Upper lobe of right lung (tissue), 1 donor: Measurements from ENCODE around the gene MAML1. TPM values are rescaled to one million over a fixed set of nuclear protein-coding genes. Genes with fewer than 3 reads are reported as not detected.

Experiments
- ATAC-seq: fragments of 200-7000 bp; cut with Tn5 transposase; one replicate; pipeline ENCODE4 v1.9.1; 2020; ENCODE audit warnings: mild to moderate bottlenecking, moderate library complexity
- DNase-seq: peaks from one replicate; pipeline ENCODE4 v3.0.0-alpha.2; 2020
- H3K27ac ChIP-seq: fragments of 200-600 bp; one replicate; pipeline ENCODE4 v1.8.0; 2022
- H3K27me3 ChIP-seq: fragments of 200-600 bp; one replicate; pipeline ENCODE4 v1.8.0; 2022; ENCODE audit warnings: mild to moderate bottlenecking
- H3K36me3 ChIP-seq: fragments of 200-600 bp; one replicate; pipeline ENCODE4 v1.8.0; 2022
- H3K4me1 ChIP-seq: fragments of 200-600 bp; one replicate; pipeline ENCODE4 v1.8.0; 2022
- H3K4me3 ChIP-seq: fragments of 200-600 bp; one replicate; pipeline ENCODE4 v1.8.0; 2022; ENCODE audit warnings: mild to moderate bottlenecking
- H3K9me3 ChIP-seq: fragments of 200-600 bp; one replicate; pipeline ENCODE4 v1.8.0; 2022
- CTCF ChIP-seq: fragments of 200-600 bp; IDR thresholded peaks from one replicate; pipeline ENCODE4 v1.8.0; 2022; ENCODE audit warnings: antibody characterized with exemption
- intact Hi-C: fragments of 100-400 bp; cut with DNase I; formaldehyde crosslinking; loops from one replicate; pipeline ENCODE4 v1.11.0; 2022
- total RNA-seq: library from RNA; stranded (reverse); fragmentation: NEBNext Ultra II Directional; extraction: Animal tissue kit (Norgen Biotek cat#: 25700); gene quantifications from one replicate; pipeline ENCODE4 v1.2.1, GENCODE V29; 2021
- donor health status: DM: no; HTN: yes; CAD: no; lungs with severe emphysema.

MAML1 gene
- total RNA-seq, 1 donor from 2014 or later: 24.4 TPM

- Histone ChIP-seq H3K4me1 (peaks cover 57% of the 10 kb centered on the region), H3K27me3 (no peaks in the 10 kb centered on the region), H3K4me3 (peak overlapping the region; percentile 100), H3K36me3 (peaks cover 34% of the 10 kb centered on the region), H3K27ac (peak overlapping the region; percentile 97), H3K9me3 (no peaks in the 10 kb centered on the region)
- no peak for TF ChIP-seq CTCF
- DNase-seq (no peak), ATAC-seq (no peak)
- intact Hi-C loops: no loop called here
These were observed 87.5 kb downstream of the MAML1 start for GRCh38 chr5:179820127-179820482.

DNA sequence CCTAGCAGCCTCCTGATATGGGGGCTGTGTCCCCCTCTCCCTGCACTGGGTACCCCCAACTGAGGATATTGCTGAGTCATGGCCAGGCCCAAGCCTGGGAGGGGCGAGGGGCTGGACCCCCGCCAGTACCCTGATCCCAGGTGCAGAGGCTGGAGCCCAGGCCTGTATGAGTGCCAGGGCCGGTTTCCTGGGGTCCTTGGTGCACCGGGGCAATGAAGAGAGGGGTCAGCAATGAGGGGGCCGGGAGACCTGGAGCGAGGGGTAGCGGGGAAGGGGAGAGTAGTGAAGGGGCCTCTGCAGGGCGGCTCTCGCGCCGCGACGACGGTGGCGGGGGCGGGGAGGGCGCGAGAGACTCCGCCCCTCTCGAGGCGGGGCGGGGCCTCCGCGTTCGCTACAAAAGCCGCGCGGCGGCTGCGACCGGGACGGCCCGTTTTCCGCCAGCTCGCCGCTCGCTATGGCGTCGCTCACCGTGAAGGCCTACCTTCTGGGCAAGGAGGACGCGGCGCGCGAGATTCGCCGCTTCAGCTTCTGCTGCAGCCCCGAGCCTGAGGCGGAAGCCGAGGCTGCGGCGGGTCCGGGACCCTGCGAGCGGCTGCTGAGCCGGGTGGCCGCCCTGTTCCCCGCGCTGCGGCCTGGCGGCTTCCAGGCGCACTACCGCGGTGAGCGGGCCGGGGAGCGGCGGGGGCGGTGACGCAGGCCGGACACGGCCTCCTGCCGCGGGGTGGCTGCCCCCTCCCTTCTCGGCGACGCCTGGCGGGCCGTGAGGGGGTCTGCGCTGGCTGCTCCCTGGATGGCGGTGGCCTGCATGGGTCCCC lies 88.1 kb downstream of the MAML1 start, which contains the start of gene SQSTM1:
SQSTM1 (plus strand) TSS at position 423 of the 815 bp plus-strand sequence; CDS start at position 455, 32 bp downstream.
- Histone ChIP-seq H3K9me3 (no peaks in the 10 kb centered on the region), H3K27me3 (no peaks in the 10 kb centered on the region), H3K4me3 (peak within 1 kb of the TSS; percentile 100), H3K36me3 (peaks cover 39% of the 10 kb centered on the region), H3K27ac (peak within 1 kb of the TSS; percentile 97), H3K4me1 (peaks cover 62% of the 10 kb centered on the region)
- DNase-seq (peak; percentile 93), ATAC-seq (peak; percentile 77)
- TF ChIP-seq CTCF: no peak
- intact Hi-C loops: no loop called here

- peaks cover 47% of the 10 kb centered on the region for H3K36me3 ChIP-seq
- peak overlapping the region; percentile 100 for H3K4me3 ChIP-seq
- intact Hi-C loops: no loop called here
These were observed 88.9 kb downstream of the MAML1 start for GRCh38 chr5:179821298-179822058.

GRCh38 chr5:179822059-179822432 lies 89.4 kb downstream of the MAML1 start:
- ATAC-seq (no peak), DNase-seq (no peak)
- Histone ChIP-seq H3K27ac (peak overlapping the region; percentile 1), H3K9me3 (no peaks in the 10 kb centered on the region), H3K4me1 (peaks cover 63% of the 10 kb centered on the region), H3K27me3 (no peaks in the 10 kb centered on the region), H3K4me3 (peak overlapping the region; percentile 100), H3K36me3 (peaks cover 53% of the 10 kb centered on the region)
- intact Hi-C loops: no loop called here
- no peak for TF ChIP-seq CTCF

More at GRCh38 chr5:179821298-179822058, 88.9 kb downstream of the MAML1 start:
- DNase-seq (peak; percentile 97), ATAC-seq (peak; percentile 78)
- Histone ChIP-seq H3K9me3 (no peaks in the 10 kb centered on the region), H3K4me1 (peaks cover 62% of the 10 kb centered on the region), H3K27me3 (no peaks in the 10 kb centered on the region), H3K27ac (peak overlapping the region; percentile 97)
- no peak for TF ChIP-seq CTCF

DNA sequence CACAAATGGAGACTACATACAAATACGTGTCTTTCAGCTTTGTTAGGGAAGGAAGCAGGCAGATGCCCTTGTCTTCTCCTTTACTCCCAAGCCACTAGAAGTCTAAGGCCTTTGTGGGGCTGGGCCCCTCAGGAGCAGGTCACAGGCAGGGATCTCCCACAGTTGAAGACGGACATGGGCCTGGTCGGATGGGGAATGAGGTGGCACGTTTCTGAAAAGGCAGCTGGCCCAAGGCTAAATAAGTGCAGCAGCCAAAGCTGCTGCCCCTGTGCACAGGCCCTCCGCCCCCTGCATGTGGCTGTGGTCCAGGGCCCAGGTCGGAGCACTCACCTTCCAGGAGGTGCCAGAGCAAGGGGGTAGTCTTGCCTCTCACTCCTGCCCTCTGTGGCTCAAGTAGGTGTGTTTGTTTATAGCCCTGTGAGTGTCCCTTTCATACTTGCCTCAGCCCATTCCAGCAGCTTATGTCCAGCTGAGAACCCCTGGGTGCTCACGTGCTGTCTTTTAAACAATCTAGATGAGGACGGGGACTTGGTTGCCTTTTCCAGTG lies 89.9 kb downstream of the MAML1 start:
- peak overlapping the region; percentile 100 for H3K4me3 ChIP-seq
- H3K27ac ChIP-seq: peak overlapping the region; percentile 1
- intact Hi-C loops: no loop called here
- peaks cover 58% of the 10 kb centered on the region for H3K36me3 ChIP-seq
- DNase-seq: no peak
- ATAC-seq: no peak
- TF ChIP-seq CTCF: no peak
- no peaks in the 10 kb centered on the region for H3K9me3 ChIP-seq
- H3K4me1 ChIP-seq: peaks cover 63% of the 10 kb centered on the region
- no peaks in the 10 kb centered on the region for H3K27me3 ChIP-seq
